Stimulated activated naive CD8-positive, alpha-beta T cell treated with anti-CD3 and anti-CD28 coated beads, Interleukin-15, Interleukin-2, amounts not matched to agents 100 U/mL and 50 U/mL, for 24 hours (primary cell): ENCODE results near the gene SUZ12.
"Not testable (repeated sequence)": the region's sequence is repeated elsewhere in the genome, so short reads cannot be mapped to it uniquely, and the experiment has no call there.

ENCODE experiments used
- ATAC-seq: fragments of 150-1000 bp; cut with Tn5 transposase; one replicate; pipeline ENCODE4 v1.10.0; 2021
- DNase-seq: peaks from one replicate; pipeline ENCODE4 v3.0.0; 2021

The SUZ12 gene

DNA sequence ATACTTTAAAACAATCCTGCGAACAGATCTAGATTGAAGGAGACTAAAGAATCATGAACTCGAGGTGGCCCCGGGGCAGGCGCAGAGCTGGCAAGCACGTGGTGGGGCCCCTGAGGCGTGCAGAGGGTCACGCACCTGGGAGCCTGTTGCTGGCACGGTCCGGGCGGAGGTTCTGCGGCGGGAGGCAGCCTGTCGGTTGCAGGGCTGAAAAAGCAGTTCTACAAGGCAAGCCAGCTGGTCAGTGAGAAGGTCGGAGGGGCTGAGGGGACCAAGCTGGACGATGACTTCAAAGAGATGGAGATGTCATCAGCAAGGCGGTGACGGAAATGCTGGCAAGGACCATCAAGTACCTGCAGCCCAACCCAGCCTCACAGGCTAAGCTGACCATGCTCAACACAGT is 103.4 kb downstream of the SUZ12 start:
- ATAC-seq, DNase-seq: not testable (repeated sequence)

DNA sequence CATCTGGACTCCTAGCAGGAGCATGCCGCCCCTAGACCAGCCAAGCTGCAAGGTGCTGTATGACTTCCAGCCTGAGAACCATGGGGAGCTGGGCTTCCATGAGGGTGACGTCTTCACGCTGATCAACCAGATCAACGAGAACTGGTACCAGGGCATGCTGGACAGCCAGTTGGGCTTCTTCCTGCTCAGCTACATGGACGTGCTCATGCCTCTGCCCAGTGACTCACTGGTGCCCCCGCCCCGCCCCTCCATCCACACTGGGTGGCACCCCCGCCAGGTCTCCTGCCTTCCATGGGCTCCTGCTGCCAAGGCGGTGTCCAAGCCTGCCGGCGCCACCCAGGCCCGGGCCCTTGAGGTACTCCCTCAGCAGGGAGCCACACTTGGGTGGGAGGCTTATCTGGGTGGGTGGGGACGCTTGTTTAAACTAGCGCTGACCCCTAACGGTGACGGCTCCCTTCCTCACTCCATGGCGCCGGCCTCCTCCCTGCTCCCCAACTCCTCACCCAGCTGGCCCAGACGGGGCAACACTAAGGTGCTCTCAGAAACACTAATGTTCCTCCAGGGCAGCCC is 104.6 kb downstream of the SUZ12 start:
- DNase-seq, ATAC-seq: not testable (repeated sequence)

DNA sequence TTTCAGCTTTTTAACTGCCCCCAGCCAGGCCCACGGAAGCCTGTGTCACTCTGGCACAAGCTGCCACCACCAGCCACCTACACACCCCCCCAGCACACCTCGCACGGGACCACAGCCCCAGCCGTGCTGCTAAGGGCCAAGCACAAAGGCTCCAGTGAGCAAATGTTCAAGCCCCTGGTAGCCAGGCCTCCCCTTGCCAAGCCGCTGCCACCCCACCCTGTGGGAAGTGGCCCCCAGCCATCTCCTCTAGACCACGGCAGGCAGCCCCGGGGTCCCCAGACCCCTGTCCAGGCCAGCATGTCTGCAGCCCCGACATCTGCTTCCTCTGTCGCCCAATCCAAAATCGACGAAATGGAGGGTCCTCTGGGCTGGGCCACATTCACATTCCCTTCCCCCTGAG is 105.5 kb downstream of the SUZ12 start:
- DNase-seq, ATAC-seq: not testable (repeated sequence)

DNA sequence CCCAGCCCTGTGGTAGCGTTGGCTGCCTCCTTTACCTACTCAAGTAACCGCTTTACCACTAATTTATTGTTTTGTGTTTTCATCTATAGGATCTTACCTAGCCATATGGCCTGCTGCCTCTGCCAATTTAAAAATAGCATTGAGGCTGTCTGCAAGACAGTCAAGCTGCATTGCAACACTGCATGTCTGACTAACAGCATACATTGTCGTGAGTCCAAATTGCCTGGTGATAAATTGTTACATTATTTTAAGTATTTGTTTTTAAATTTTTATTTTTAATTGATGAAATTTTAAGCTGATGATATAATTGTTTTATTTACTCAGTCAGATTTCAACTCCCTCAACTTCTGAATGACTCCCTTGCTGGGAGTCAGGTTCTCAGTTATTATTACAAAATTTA is 108.8 kb downstream of the SUZ12 start:
- not testable (repeated sequence) for DNase-seq, ATAC-seq

DNA sequence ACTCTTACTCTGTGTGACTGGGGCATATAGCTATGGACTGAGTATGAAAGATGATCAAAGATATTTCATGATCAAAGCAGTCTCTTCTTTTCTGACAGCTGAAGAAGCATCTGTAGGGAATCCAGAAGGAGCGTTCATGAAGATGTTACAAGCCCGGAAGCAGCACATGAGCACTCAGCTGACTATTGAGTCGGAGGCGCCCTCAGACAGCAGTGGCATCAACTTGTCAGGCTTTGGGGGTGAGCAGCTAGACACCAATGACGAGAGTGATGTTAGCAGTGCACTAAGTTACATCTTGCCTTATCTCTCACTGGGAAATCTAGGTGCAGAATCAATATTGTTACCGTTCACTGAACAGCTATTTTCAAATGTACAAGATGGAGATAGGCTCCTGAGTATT is 110.9 kb downstream of the SUZ12 start:
- DNase-seq, ATAC-seq: not testable (repeated sequence)
